DOHH2 (cell line): Measurements from ENCODE around the gene NT5DC3.

ENCODE experiments used
- H3F3A ChIP-seq: fragments of 200-600 bp; sonication (generic), shearing (Covaris generic); 2 replicates; pipeline ENCODE4 v1.6.0; 2016; ENCODE audit warnings: antibody characterized with exemption, mild to moderate bottlenecking; ENCODE audit not compliant: control insufficient read depth, insufficient read depth
- H3K27ac ChIP-seq: fragments of 200-600 bp; sonication (generic); 2 replicates; pipeline ENCODE4 v1.5.1; 2014; ENCODE audit warnings: low read depth, mild to moderate bottlenecking, low read length, moderate library complexity
- H3K27me3 ChIP-seq: fragments of 200-600 bp; sonication (generic); 2 replicates; pipeline ENCODE4 v1.6.1; 2014; ENCODE audit warnings: mild to moderate bottlenecking, low read length, mixed read lengths; ENCODE audit not compliant: control insufficient read depth
- H3K36me3 ChIP-seq: fragments of 200-600 bp; sonication (generic); 2 replicates; pipeline ENCODE4 v1.6.1; 2014; ENCODE audit warnings: mild to moderate bottlenecking, low read length, moderate library complexity, mixed read lengths; ENCODE audit not compliant: control insufficient read depth
- H3K4me1 ChIP-seq: fragments of 200-600 bp; sonication (generic); 2 replicates; pipeline ENCODE4 v1.6.1; 2014; ENCODE audit warnings: mild to moderate bottlenecking, low read length, mixed read lengths; ENCODE audit not compliant: control insufficient read depth
- H3K4me2 ChIP-seq: fragments of 200-600 bp; sonication (generic); 2 replicates; pipeline ENCODE4 v1.6.0; 2014; ENCODE audit warnings: mild to moderate bottlenecking, low read length, moderate library complexity
- H3K4me3 ChIP-seq: fragments of 200-600 bp; sonication (generic); 2 replicates; pipeline ENCODE4 v1.5.1; 2014; ENCODE audit warnings: mild to moderate bottlenecking, low read length, mixed read lengths
- H3K79me2 ChIP-seq: fragments of 200-600 bp; sonication (generic); 2 replicates; pipeline ENCODE4 v1.6.1; 2014; ENCODE audit warnings: mild to moderate bottlenecking, low read length, mixed read lengths; ENCODE audit not compliant: control insufficient read depth
- H3K9me2 ChIP-seq: fragments of 200-600 bp; sonication (generic); replicated peaks from 2 replicates; pipeline ENCODE4 v1.6.1; 2014; ENCODE audit warnings: mild to moderate bottlenecking, low read length, mixed read lengths; ENCODE audit not compliant: control insufficient read depth
- H3K9me3 ChIP-seq: fragments of 200-600 bp; sonication (generic); 2 replicates; pipeline ENCODE4 v1.6.1; 2014; ENCODE audit warnings: antibody characterized with exemption, low read length, mixed read lengths; ENCODE audit not compliant: control insufficient read depth, insufficient read depth
- H4K20me1 ChIP-seq: fragments of 200-600 bp; sonication (generic); 2 replicates; pipeline ENCODE4 v1.6.0; 2014; ENCODE audit warnings: low read depth, mild to moderate bottlenecking, antibody characterized with exemption, low read length, moderate library complexity; ENCODE audit not compliant: control insufficient read depth, insufficient read depth
- EZH2phosphoT487 ChIP-seq: fragments of 200-600 bp; sonication (generic); IDR thresholded peaks from 2 replicates; pipeline ENCODE4 v1.6.1; 2017; ENCODE audit warnings: borderline replicate concordance, mild to moderate bottlenecking, antibody characterized with exemption, low read length, moderate library complexity, mixed read lengths
- TF ChIP-seq, protein P1 (sequence below): fragments of 200-600 bp; sonication (generic); IDR thresholded peaks from one replicate; pipeline ENCODE4 v1.5.1; 2014; ENCODE audit warnings: antibody characterized with exemption, mild to moderate bottlenecking, low read depth, low read length; ENCODE audit not compliant: poor library complexity, severe bottlenecking

The NT5DC3 gene

GRCh38 chr12:103805655-103806360 lies 35.2 kb downstream of the NT5DC3 start:
- TF ChIP-seq, protein P1, sequence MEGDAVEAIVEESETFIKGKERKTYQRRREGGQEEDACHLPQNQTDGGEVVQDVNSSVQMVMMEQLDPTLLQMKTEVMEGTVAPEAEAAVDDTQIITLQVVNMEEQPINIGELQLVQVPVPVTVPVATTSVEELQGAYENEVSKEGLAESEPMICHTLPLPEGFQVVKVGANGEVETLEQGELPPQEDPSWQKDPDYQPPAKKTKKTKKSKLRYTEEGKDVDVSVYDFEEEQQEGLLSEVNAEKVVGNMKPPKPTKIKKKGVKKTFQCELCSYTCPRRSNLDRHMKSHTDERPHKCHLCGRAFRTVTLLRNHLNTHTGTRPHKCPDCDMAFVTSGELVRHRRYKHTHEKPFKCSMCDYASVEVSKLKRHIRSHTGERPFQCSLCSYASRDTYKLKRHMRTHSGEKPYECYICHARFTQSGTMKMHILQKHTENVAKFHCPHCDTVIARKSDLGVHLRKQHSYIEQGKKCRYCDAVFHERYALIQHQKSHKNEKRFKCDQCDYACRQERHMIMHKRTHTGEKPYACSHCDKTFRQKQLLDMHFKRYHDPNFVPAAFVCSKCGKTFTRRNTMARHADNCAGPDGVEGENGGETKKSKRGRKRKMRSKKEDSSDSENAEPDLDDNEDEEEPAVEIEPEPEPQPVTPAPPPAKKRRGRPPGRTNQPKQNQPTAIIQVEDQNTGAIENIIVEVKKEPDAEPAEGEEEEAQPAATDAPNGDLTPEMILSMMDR = no peak
- no peak for TF ChIP-seq EZH2phosphoT487
- no peak overlapping the region for H3K4me2 ChIP-seq
- H3K36me3 ChIP-seq = no peaks in the 10 kb centered on the region
- no peaks in the 10 kb centered on the region for H3K27me3 ChIP-seq
- no peaks in the 10 kb centered on the region for H3K9me3 ChIP-seq
- H3F3A ChIP-seq = no peaks in the 10 kb centered on the region
- H3K4me1 ChIP-seq = no peaks in the 10 kb centered on the region
- H4K20me1 ChIP-seq = no peaks in the 10 kb centered on the region
- no peak overlapping the region for H3K4me3 ChIP-seq
- no peak overlapping the region for H3K27ac ChIP-seq
- no peaks in the 10 kb centered on the region for H3K79me2 ChIP-seq
- no peaks in the 10 kb centered on the region for H3K9me2 ChIP-seq

GRCh38 chr12:103803847-103804246 lies 37.2 kb downstream of the NT5DC3 start:
- Histone ChIP-seq H4K20me1 (no peaks in the 10 kb centered on the region), H3K9me3 (no peaks in the 10 kb centered on the region), H3K79me2 (no peaks in the 10 kb centered on the region), H3K4me1 (no peaks in the 10 kb centered on the region), H3K4me2 (no peak overlapping the region), H3K27ac (no peak overlapping the region), H3K36me3 (no peaks in the 10 kb centered on the region), H3K27me3 (no peaks in the 10 kb centered on the region), H3F3A (no peaks in the 10 kb centered on the region), H3K9me2 (no peaks in the 10 kb centered on the region), H3K4me3 (no peak overlapping the region)
- TF ChIP-seq EZH2phosphoT487 = no peak
- TF ChIP-seq, protein P1 = no peak

- Histone ChIP-seq H3K27ac (no peak overlapping the region), H3K79me2 (no peaks in the 10 kb centered on the region), H3K36me3 (no peaks in the 10 kb centered on the region), H3K9me2 (no peaks in the 10 kb centered on the region), H3F3A (no peaks in the 10 kb centered on the region), H3K9me3 (no peaks in the 10 kb centered on the region), H3K4me1 (no peaks in the 10 kb centered on the region), H3K4me3 (no peak overlapping the region), H3K27me3 (no peaks in the 10 kb centered on the region), H4K20me1 (no peaks in the 10 kb centered on the region), H3K4me2 (no peak overlapping the region)
- TF ChIP-seq EZH2phosphoT487 = no peak
- TF ChIP-seq, protein P1 = no peak
These were observed 38.5 kb downstream of the NT5DC3 start for GRCh38 chr12:103802586-103802886.
